PC-9 (cell line): Measurements from ENCODE around the gene ZDHHC17. TPM values are rescaled to one million over a fixed set of nuclear protein-coding genes. Genes with fewer than 3 reads are reported as not detected.

ENCODE experiments used
- BruUV-seq: library from RNA; stranded (reverse); fragments of 400-500 nt; replicated peaks from 2 replicates; lab custom pipeline; 2021; lab: Mats Ljungman, UMichigan
- CTCF ChIA-PET: fragments of 300-600 bp; sonication (Branson Sonifier 250); formaldehyde crosslinking; loops from one replicate; lab custom pipeline; 2022; ENCODE audit warnings: antibody characterized with exemption; lab: Charles Lee
- POLR2A ChIA-PET: fragments of 300-600 bp; sonication (Branson Sonifier 250); formaldehyde crosslinking; loops from one replicate; lab custom pipeline; 2022; ENCODE audit warnings: antibody characterized with exemption; ENCODE audit not compliant: unreplicated experiment; lab: Charles Lee
- DNase-seq, 2 experiments: peaks; one replicate each; pipeline versions ENCODE4 v3.0.0 to v3.0.0-alpha.2; 2015 to 2022; ENCODE audit warnings: mixed read lengths in 1 of 2
- H2AFZ ChIP-seq: fragments of 200-600 bp; sonication (generic); 2 replicates; pipeline ENCODE4 v1.8.1; 2017; ENCODE audit warnings: antibody characterized with exemption
- H3F3A ChIP-seq: fragments of 200-600 bp; sonication (generic); 2 replicates; pipeline ENCODE4 v1.8.1; 2017; ENCODE audit warnings: antibody characterized with exemption, mild to moderate bottlenecking, low read depth; ENCODE audit not compliant: insufficient read depth
- H3K27ac ChIP-seq: fragments of 200-600 bp; sonication (generic); 2 replicates; pipeline ENCODE4 v1.6.1; 2016; ENCODE audit warnings: mixed run types
- H3K27me3 ChIP-seq: fragments of 200-600 bp; sonication (generic); 2 replicates; pipeline ENCODE4 v1.6.1; 2016; ENCODE audit warnings: low read depth, mixed run types; ENCODE audit not compliant: insufficient read depth
- H3K36me3 ChIP-seq: fragments of 200-600 bp; sonication (generic); 2 replicates; pipeline ENCODE4 v1.6.1; 2016; ENCODE audit warnings: low read depth, mixed run types
- H3K4me1 ChIP-seq: fragments of 200-600 bp; sonication (generic); replicated peaks from 2 replicates; pipeline ENCODE4 v1.6.1; 2016; ENCODE audit warnings: mixed run types; ENCODE audit not compliant: insufficient read depth
- H3K4me2 ChIP-seq: fragments of 200-600 bp; sonication (generic); 2 replicates; pipeline ENCODE4 v1.6.1; 2017; ENCODE audit warnings: mixed run types
- H3K4me3 ChIP-seq: fragments of 200-600 bp; sonication (generic); 2 replicates; pipeline ENCODE4 v1.6.1; 2016; ENCODE audit warnings: mixed run types
- H3K79me2 ChIP-seq: fragments of 200-600 bp; sonication (generic); 2 replicates; pipeline ENCODE4 v1.6.1; 2017; ENCODE audit warnings: low read depth, mixed run types
- H3K9me2 ChIP-seq: fragments of 200-600 bp; sonication (generic); 2 replicates; pipeline ENCODE4 v1.8.1; 2017; ENCODE audit warnings: mild to moderate bottlenecking; ENCODE audit not compliant: insufficient read depth
- H3K9me3 ChIP-seq: fragments of 200-600 bp; sonication (generic); 2 replicates; pipeline ENCODE4 v1.8.1; 2016; ENCODE audit warnings: low read depth; ENCODE audit not compliant: insufficient read depth
- H4K20me1 ChIP-seq: fragments of 200-600 bp; sonication (generic); 2 replicates; pipeline ENCODE4 v1.8.1; 2017; ENCODE audit not compliant: insufficient read depth
- EZH2 ChIP-seq: fragments of 200-600 bp; sonication (generic); IDR thresholded peaks from 2 replicates; pipeline ENCODE4 v1.8.0; 2017; ENCODE audit warnings: antibody characterized with exemption, low read depth
- intact Hi-C: fragments of 100-400 bp; cut with micrococcal nuclease; formaldehyde crosslinking; loops from one replicate; pipeline ENCODE4 v1.10.0; 2022; ENCODE audit not compliant: unreplicated experiment
- total RNA-seq: library from RNA; stranded (reverse); gene quantifications from 2 replicates; pipeline ENCODE4 v1.2.3, GENCODE V29; 2021
- TF ChIP-seq, protein P1 (sequence below): fragments of 200-600 bp; sonication (generic); conservative IDR thresholded peaks from 2 replicates; pipeline ENCODE4 v1.6.1; 2017; ENCODE audit warnings: mixed run types, antibody characterized with exemption, mild to moderate bottlenecking, moderate library complexity

Gene ZDHHC17
- total RNA-seq, 1 experiment from 2014 or later: 24.7 TPM

GRCh38 chr12:76871742-76872141, 107.8 kb downstream of the ZDHHC17 start:
- Histone ChIP-seq H2AFZ (no peak overlapping the region), H3F3A (no peaks in the 10 kb centered on the region), H3K9me3 (no peaks in the 10 kb centered on the region), H3K27me3 (no peaks in the 10 kb centered on the region), H3K4me1 (no peaks in the 10 kb centered on the region), H3K4me2 (no peak overlapping the region), H4K20me1 (no peaks in the 10 kb centered on the region), H3K36me3 (no peaks in the 10 kb centered on the region), H3K4me3 (no peak overlapping the region), H3K79me2 (no peaks in the 10 kb centered on the region), H3K9me2 (no peaks in the 10 kb centered on the region), H3K27ac (no peak overlapping the region)
- POLR2A ChIA-PET: no interaction called here
- BruUV-seq: no TSS peak
- intact Hi-C loops: no loop called here
- CTCF ChIA-PET: no interaction called here
- DNase-seq: no peak
- no peak for TF ChIP-seq EZH2
- TF ChIP-seq, protein P1, sequence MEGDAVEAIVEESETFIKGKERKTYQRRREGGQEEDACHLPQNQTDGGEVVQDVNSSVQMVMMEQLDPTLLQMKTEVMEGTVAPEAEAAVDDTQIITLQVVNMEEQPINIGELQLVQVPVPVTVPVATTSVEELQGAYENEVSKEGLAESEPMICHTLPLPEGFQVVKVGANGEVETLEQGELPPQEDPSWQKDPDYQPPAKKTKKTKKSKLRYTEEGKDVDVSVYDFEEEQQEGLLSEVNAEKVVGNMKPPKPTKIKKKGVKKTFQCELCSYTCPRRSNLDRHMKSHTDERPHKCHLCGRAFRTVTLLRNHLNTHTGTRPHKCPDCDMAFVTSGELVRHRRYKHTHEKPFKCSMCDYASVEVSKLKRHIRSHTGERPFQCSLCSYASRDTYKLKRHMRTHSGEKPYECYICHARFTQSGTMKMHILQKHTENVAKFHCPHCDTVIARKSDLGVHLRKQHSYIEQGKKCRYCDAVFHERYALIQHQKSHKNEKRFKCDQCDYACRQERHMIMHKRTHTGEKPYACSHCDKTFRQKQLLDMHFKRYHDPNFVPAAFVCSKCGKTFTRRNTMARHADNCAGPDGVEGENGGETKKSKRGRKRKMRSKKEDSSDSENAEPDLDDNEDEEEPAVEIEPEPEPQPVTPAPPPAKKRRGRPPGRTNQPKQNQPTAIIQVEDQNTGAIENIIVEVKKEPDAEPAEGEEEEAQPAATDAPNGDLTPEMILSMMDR: no peak

DNA sequence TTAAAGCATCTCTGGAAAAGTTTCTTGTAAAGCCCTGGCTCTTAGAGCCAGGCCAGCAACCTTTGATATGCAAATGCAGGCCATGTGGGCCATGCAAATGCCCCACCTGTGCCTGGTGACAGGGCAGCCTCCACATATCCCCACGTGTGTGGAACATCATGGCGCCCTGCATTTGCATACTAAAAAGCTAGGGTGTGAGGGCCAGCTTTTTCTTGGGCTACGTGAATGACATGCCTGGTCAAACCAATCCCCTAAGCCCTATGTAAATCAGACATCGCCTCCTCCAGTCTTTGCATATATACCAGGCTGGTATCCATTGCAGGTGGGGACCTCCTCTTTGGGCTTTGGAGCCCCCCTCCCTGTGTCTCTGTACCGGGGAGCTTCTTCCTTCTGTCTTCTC, 108.5 kb downstream of the ZDHHC17 start:
- no peaks in the 10 kb centered on the region for H3K79me2 ChIP-seq
- no peaks in the 10 kb centered on the region for H3K4me1 ChIP-seq
- H3K9me2 ChIP-seq: no peaks in the 10 kb centered on the region
- H3F3A ChIP-seq: no peaks in the 10 kb centered on the region
- ChIA-PET CTCF (no interaction called here), POLR2A (no interaction called here)
- H2AFZ ChIP-seq: no peak overlapping the region
- H3K27me3 ChIP-seq: no peaks in the 10 kb centered on the region
- TF ChIP-seq, protein P1: no peak
- TF ChIP-seq EZH2: no peak
- no peaks in the 10 kb centered on the region for H4K20me1 ChIP-seq
- intact Hi-C loops: no loop called here
- no peak for DNase-seq
- H3K4me3 ChIP-seq: no peak overlapping the region
- H3K27ac ChIP-seq: no peak overlapping the region
- H3K4me2 ChIP-seq: no peak overlapping the region
- no peaks in the 10 kb centered on the region for H3K9me3 ChIP-seq
- no TSS peak for BruUV-seq
- no peaks in the 10 kb centered on the region for H3K36me3 ChIP-seq

GRCh38 chr12:76874027-76874426, 110.1 kb downstream of the ZDHHC17 start:
- H3K27ac ChIP-seq: no peak overlapping the region
- ChIA-PET CTCF (no interaction called here), POLR2A (no interaction called here)
- H3K79me2 ChIP-seq: no peaks in the 10 kb centered on the region
- no peak overlapping the region for H3K4me3 ChIP-seq
- intact Hi-C loops: no loop called here
- no peak overlapping the region for H2AFZ ChIP-seq
- DNase-seq: no peak
- H3K4me2 ChIP-seq: no peak overlapping the region
- H3K4me1 ChIP-seq: no peaks in the 10 kb centered on the region
- no peaks in the 10 kb centered on the region for H4K20me1 ChIP-seq
- no peaks in the 10 kb centered on the region for H3K36me3 ChIP-seq
- no TSS peak for BruUV-seq
- no peaks in the 10 kb centered on the region for H3F3A ChIP-seq
- H3K9me2 ChIP-seq: no peaks in the 10 kb centered on the region
- no peaks in the 10 kb centered on the region for H3K27me3 ChIP-seq
- TF ChIP-seq EZH2: no peak
- TF ChIP-seq, protein P1: no peak
- no peaks in the 10 kb centered on the region for H3K9me3 ChIP-seq
